Measurements from ENCODE around the gene TENM4. TPM values are rescaled to one million over a fixed set of nuclear protein-coding genes. Genes with fewer than 3 reads are reported as not detected.

TENM4 gene
- total RNA-seq, 1 experiment from 2014 or later, result 9.9 TPM

DNA sequence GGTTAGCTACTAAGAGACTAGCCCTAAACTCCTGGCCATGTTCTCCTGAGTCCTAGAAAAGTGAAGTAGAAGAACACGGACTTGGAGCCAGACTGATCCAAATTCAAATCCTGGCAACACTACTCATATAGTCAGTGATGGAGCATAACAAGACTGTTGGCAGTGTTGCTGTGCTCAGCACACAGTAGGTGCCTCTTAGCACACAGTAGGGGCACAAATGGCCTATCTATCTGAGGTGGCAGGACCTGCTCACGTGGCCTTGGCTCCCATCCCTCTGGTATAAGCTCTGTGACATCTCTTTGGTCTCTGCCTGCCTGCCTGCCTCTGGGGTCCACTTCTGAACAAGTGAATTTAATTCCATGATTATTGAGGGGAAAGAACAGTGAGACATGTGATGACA lies 15.4 kb downstream of the TENM4 start:
- ChIA-PET CTCF (interaction anchor here (0.7 to 1.0 kb wide), 3 partner anchors 11 to 328 kb away, joined by 3 to 4 read pairs (median 3); no protein-coding TSS in a partner anchor), POLR2A (no interaction called here)
- intact Hi-C loops (cut with micrococcal nuclease), result no loop called here
- H3K27ac Mint-ChIP-seq (ENCODE audit: low read depth, unreplicated experiment), result no peak overlapping the region
- H3K36me3 Mint-ChIP-seq (ENCODE audit: insufficient read depth, unreplicated experiment), result peaks cover 5% of the 10 kb centered on the region
- no peak for DNase-seq (ENCODE audit: unreplicated experiment)
- H3K4me1 Mint-ChIP-seq (ENCODE audit: insufficient read depth, unreplicated experiment), result no peaks in the 10 kb centered on the region
- BruUV-seq (replicated peaks), result no TSS peak
- no peaks in the 10 kb centered on the region for H3K9me3 Mint-ChIP-seq (ENCODE audit: unreplicated experiment)
- H3K4me3 Mint-ChIP-seq (ENCODE audit: unreplicated experiment), result no peak overlapping the region
- TF ChIP-seq, protein P1, sequence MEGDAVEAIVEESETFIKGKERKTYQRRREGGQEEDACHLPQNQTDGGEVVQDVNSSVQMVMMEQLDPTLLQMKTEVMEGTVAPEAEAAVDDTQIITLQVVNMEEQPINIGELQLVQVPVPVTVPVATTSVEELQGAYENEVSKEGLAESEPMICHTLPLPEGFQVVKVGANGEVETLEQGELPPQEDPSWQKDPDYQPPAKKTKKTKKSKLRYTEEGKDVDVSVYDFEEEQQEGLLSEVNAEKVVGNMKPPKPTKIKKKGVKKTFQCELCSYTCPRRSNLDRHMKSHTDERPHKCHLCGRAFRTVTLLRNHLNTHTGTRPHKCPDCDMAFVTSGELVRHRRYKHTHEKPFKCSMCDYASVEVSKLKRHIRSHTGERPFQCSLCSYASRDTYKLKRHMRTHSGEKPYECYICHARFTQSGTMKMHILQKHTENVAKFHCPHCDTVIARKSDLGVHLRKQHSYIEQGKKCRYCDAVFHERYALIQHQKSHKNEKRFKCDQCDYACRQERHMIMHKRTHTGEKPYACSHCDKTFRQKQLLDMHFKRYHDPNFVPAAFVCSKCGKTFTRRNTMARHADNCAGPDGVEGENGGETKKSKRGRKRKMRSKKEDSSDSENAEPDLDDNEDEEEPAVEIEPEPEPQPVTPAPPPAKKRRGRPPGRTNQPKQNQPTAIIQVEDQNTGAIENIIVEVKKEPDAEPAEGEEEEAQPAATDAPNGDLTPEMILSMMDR (IDR thresholded peaks at IDR 0.05; ENCODE audit: unreplicated experiment), result no peak
- H3K27me3 Mint-ChIP-seq (ENCODE audit: insufficient read depth, unreplicated experiment), result no peaks in the 10 kb centered on the region

DNA sequence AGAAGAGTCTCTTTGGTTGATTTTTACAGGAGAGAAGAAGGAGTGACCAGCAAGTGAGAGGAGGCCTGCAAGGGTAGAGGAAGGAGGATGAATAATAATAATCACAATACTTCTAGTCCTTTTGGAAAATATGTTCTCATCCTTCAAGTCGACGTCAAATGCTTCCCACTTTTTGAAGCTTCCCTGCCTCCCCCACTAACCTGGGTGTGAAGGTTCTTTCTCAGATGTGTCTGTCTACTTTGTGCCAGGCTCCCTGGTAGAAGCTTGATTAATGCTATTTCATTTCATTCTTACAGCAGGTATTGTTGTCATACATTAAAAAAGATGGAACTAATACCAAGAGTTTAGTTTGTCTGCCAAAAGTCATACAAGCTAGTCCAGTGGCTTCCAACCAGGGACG lies 17.1 kb downstream of the TENM4 start:
- CTCF ChIA-PET, result interaction anchor here (0.6 to 3.7 kb wide), 5 partner anchors 15 to 367 kb away, joined by 3 to 18 read pairs (median 3); partner anchors contain the start of gene TENM4
- Mint-ChIP-seq H3K27me3 (ENCODE audit: insufficient read depth, unreplicated experiment) (no peaks in the 10 kb centered on the region), H3K9me3 (ENCODE audit: unreplicated experiment) (no peaks in the 10 kb centered on the region), H3K4me1 (ENCODE audit: insufficient read depth, unreplicated experiment) (peaks cover 13% of the 10 kb centered on the region), H3K27ac (ENCODE audit: low read depth, unreplicated experiment) (no peak overlapping the region), H3K36me3 (ENCODE audit: insufficient read depth, unreplicated experiment) (peaks cover 5% of the 10 kb centered on the region), H3K4me3 (ENCODE audit: unreplicated experiment) (no peak overlapping the region)
- POLR2A ChIA-PET, result interaction anchor here (0.7 kb wide), 1 partner anchor 446 kb away, joined by 3 read pairs; no protein-coding TSS in a partner anchor
- DNase-seq (ENCODE audit: unreplicated experiment), result no peak
- intact Hi-C loops (cut with micrococcal nuclease), result no loop called here
- no TSS peak for BruUV-seq (replicated peaks)
- TF ChIP-seq, protein P1 (IDR thresholded peaks at IDR 0.05; ENCODE audit: unreplicated experiment), result no peak

GRCh38 chr11:79422866-79423265 lies 18.0 kb downstream of the TENM4 start:
- H3K27ac Mint-ChIP-seq (ENCODE audit: low read depth, unreplicated experiment), result no peak overlapping the region
- no peaks in the 10 kb centered on the region for H3K27me3 Mint-ChIP-seq (ENCODE audit: insufficient read depth, unreplicated experiment)
- no peak overlapping the region for H3K4me3 Mint-ChIP-seq (ENCODE audit: unreplicated experiment)
- no peaks in the 10 kb centered on the region for H3K9me3 Mint-ChIP-seq (ENCODE audit: unreplicated experiment)
- no TSS peak for BruUV-seq (replicated peaks)
- TF ChIP-seq, protein P1 (IDR thresholded peaks at IDR 0.05; ENCODE audit: unreplicated experiment), result no peak
- DNase-seq (ENCODE audit: unreplicated experiment), result no peak
- CTCF ChIA-PET, result interaction anchor here (0.6 to 4.7 kb wide), 3 partner anchors 17 to 366 kb away, joined by 3 to 20 read pairs (median 18); no protein-coding TSS in a partner anchor
- peaks cover 20% of the 10 kb centered on the region for H3K4me1 Mint-ChIP-seq (ENCODE audit: insufficient read depth, unreplicated experiment)
- intact Hi-C loops (cut with micrococcal nuclease), result no loop called here
- POLR2A ChIA-PET, result interaction anchor here (0.6 to 0.7 kb wide), 2 partner anchors 227 to 445 kb away, joined by 3 read pairs; no protein-coding TSS in a partner anchor
- H3K36me3 Mint-ChIP-seq (ENCODE audit: insufficient read depth, unreplicated experiment), result peaks cover 5% of the 10 kb centered on the region

DNA sequence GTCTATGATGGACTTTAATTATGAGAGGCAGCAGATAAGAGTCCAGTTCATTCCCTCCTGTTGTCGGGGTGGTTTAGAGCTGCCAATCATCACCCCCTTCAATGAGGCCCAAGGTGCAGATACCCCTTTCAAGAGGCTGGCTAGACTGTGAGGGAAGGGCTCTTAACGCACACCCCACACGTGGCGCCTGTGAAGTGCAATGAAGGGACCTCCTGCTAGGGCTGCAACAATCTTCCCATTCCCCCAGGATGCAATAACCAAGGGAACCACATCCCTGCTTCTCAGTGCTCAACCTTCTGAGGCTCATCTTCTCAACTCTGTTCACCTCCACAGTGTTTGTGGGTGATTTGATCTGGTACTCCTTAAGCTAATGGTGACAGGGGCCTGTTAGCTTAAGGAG lies 19.0 kb downstream of the TENM4 start:
- peaks cover 30% of the 10 kb centered on the region for H3K4me1 Mint-ChIP-seq (ENCODE audit: insufficient read depth, unreplicated experiment)
- no peak overlapping the region for H3K27ac Mint-ChIP-seq (ENCODE audit: low read depth, unreplicated experiment)
- intact Hi-C loops (cut with micrococcal nuclease), result no loop called here
- peaks cover 5% of the 10 kb centered on the region for H3K36me3 Mint-ChIP-seq (ENCODE audit: insufficient read depth, unreplicated experiment)
- TF ChIP-seq, protein P1 (IDR thresholded peaks at IDR 0.05; ENCODE audit: unreplicated experiment), result no peak
- ChIA-PET POLR2A (interaction anchor here (0.8 to 3.7 kb wide), 2 partner anchors 8 to 14 kb away, joined by 3 to 33 read pairs; no protein-coding TSS in a partner anchor), CTCF (interaction anchor here (1.0 to 4.7 kb wide), 6 partner anchors 10 to 72 kb away, joined by 4 to 20 read pairs (median 18); no protein-coding TSS in a partner anchor)
- H3K9me3 Mint-ChIP-seq (ENCODE audit: unreplicated experiment), result peaks cover 2% of the 10 kb centered on the region
- no peak overlapping the region for H3K4me3 Mint-ChIP-seq (ENCODE audit: unreplicated experiment)
- H3K27me3 Mint-ChIP-seq (ENCODE audit: insufficient read depth, unreplicated experiment), result no peaks in the 10 kb centered on the region
- DNase-seq (ENCODE audit: unreplicated experiment), result no peak
- BruUV-seq (replicated peaks), result no TSS peak

Data from MCF 10A (cell line).